Astrocyte (in vitro differentiated cells and primary cell): ENCODE results near the gene AXL.

Experiments used
- EZH2 ChIP-seq: IDR thresholded peaks from 2 replicates; pipeline ENCODE4 v1.6.1; 2012; ENCODE audit warnings: mild to moderate bottlenecking, low read length, inconsistent platforms; ENCODE audit not compliant: insufficient read depth
- TF ChIP-seq, protein P1 (sequence below): IDR thresholded peaks from 2 replicates; pipeline ENCODE4 v1.5.1; 2011; ENCODE audit warnings: low read depth, mild to moderate bottlenecking, inconsistent platforms, low read length, moderate library complexity; ENCODE audit not compliant: insufficient read depth

DNA sequence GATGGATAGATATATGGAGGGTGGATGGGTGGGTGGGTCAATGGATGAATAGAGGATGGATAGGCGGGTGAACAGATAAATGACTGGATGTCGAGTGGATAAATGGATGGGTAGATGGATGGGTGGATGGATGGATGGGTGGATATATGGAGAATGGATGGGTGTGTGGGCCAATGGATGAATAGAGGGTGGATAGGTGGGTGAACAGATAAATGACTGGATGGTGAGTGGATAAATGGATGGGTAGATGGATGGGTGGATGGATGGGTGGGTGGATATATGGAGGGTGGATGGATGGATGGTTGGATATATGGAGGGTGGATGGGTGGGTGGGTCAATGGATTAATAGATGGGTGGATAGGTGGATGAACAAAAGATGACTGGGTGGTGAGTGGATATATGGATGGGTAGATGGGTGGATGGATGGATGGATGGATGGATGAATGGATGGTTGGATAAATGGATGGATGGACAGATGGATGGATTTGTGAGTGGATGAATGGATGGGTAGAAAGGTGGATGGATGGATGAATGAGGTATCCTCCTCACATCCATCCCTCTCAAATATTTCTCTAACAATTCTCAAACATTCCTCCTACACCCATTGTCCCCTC lies 21.0 kb downstream of the AXL start:
- TF ChIP-seq, protein P1, sequence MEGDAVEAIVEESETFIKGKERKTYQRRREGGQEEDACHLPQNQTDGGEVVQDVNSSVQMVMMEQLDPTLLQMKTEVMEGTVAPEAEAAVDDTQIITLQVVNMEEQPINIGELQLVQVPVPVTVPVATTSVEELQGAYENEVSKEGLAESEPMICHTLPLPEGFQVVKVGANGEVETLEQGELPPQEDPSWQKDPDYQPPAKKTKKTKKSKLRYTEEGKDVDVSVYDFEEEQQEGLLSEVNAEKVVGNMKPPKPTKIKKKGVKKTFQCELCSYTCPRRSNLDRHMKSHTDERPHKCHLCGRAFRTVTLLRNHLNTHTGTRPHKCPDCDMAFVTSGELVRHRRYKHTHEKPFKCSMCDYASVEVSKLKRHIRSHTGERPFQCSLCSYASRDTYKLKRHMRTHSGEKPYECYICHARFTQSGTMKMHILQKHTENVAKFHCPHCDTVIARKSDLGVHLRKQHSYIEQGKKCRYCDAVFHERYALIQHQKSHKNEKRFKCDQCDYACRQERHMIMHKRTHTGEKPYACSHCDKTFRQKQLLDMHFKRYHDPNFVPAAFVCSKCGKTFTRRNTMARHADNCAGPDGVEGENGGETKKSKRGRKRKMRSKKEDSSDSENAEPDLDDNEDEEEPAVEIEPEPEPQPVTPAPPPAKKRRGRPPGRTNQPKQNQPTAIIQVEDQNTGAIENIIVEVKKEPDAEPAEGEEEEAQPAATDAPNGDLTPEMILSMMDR: no peak
- no peak for TF ChIP-seq EZH2
